HG02798 (cell line): ENCODE results near the gene TRIP13.
"Not testable (repeated sequence)": the region's sequence is repeated elsewhere in the genome, so short reads cannot be mapped to it uniquely, and the experiment has no call there.

Experiments used
- ATAC-seq: cut with Tn5 transposase; IDR thresholded peaks from one replicate; pipeline ENCODE4 v1.9.1; 2021; ENCODE audit warnings: mild to moderate bottlenecking; ENCODE audit not compliant: unreplicated experiment, poor library complexity

Gene TRIP13

DNA sequence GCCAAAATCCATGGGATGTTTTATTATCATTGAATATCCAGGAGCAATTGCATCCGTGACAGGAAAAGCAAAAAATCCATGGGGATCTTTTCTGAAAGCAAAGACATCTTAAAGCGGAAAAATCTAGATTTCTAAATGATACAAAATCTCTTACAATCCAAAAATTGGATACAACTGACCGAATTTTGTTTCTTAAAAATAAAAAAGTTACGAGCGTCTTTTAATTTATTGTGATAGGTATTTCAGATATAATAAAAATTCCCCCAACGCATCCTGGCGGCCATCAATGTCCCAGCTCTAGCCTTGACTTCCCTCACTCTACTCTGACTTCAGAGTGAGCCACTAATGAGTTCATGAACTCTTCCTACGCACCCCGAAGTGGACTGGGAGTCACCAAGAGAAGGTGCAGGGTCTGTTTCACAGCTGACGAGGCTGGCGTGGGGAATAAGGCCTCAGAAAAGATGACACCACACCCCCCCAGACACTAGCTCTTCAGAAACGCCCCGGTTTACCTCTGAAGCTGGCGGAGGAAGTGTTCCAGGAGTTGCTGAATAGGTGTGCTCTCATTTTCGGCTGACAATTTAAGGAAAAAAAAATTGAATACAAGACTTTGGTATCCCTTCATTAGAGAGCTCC lies 3.5 kb upstream of the TRIP13 start:
- no peak for ATAC-seq

DNA sequence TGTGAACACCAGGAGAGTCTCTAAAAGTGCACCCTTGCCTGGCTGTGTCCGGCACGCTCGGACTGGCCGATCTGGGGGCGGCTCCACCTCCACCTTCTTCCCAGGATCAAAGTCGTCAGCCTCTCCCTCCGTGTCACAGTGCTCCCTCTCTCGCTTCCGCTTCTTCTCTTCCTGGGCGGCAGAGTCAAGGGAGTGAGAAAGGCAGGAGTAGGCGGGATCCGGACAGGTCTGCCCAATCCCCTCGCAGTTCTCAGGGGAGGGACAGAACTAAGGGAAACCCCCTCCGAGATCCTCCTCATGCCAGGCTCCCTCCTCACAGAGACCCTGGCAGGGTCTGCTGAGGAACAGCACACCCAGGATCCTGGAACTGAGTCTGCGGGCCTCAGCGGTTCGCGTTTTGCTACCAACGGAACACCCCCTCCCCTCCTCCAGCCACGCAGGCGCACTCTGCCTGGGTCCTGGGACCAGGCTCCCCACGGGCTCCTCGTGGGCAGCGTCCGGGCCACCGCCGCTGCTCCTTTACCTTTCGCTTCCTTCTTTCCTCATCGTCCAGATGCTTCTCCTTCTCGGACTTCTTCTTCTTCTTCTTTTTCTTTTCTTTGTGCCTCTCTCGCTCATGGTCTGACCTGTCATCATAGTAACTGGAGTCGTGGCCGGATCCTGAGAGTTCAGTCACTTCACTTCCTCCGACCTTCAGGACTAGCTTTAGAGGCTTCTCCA lies 1.4 kb upstream of the TRIP13 start:
- ATAC-seq = no peak

DNA sequence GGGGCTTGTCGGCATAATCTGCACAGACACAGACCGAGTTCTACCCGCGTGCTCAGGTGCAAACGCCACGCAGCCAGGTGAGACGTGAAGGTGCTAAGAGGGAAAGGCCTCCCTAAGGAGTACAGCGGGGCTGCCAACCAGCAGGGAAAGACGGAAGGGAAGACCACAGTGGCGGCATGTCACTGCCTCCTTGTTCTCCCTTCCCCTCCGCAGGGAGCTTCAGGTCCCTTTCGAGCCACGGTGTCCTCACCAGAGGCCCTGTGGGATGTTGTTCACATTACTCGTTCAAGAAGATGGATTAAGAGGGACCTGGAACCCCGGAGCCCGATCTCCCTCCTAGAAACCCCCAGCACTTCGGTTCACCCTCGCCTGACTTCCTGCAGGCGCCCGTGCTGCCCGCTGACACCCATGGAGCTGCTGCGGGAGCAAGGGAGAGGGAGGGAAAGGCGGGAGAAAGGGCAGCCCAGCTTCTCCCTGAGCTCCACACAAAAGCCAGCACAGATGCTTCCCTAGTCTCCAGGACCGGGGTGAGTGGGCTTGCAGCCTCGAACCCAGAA lies 769 bp upstream of the TRIP13 start:
- no peak for ATAC-seq

DNA sequence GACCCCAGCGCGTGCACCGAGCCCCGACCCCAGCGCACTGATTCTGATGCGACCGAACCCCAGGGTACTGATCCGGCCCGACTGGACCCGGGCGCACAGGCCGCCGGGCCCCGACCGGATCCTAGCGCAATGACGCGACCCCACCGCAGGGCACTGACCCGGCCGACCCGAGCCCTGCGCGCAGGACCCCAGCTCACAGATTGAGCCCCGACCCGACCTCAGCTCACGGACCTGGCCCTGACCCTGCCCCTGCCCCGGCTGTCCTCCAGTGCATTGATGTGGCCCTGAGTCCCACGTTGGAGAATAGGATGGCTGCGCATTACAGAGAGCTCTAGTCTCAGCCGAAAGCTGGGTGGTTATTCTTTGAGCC lies 438 bp downstream of the TRIP13 start:
- peak; percentile 4 for ATAC-seq

DNA sequence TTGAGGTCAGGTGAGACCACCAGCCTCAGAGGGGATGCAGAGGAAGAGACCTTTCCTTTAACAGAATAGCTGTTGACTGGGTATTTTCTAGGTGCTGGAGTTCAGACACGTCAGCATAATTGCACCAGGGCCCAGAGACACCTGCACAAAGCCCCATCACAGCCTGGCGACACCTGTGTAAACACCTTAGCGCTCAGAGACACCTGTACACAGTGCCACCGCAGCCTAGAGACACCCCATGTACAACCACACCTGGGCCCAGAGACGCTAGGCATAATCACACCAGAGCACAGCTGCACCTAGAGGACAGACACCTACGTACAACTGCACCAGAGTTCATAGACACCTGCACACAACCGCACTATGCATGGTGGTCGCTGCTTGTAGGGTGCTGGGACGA lies 1.0 kb downstream of the TRIP13 start:
- no peak for ATAC-seq

DNA sequence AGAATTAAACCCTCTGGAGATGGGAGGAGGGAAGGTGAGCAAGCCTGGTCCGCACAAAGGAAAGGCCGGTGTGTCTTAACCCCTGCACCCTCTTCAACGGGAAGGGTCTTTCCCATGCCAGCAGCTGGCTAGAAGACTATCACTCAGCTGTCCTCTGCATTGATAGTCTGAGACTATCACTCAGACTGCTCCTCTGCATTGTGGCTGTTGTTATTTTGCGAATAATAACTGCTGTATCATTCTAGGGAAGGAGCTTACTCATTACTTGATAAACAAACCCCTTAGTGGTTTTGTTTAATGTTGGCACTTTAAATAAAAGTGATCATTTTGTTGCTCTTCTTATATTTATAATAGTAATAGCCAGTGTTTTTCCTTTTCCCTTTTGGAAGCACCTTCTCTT lies 8.1 kb downstream of the TRIP13 start:
- ATAC-seq = no peak

DNA sequence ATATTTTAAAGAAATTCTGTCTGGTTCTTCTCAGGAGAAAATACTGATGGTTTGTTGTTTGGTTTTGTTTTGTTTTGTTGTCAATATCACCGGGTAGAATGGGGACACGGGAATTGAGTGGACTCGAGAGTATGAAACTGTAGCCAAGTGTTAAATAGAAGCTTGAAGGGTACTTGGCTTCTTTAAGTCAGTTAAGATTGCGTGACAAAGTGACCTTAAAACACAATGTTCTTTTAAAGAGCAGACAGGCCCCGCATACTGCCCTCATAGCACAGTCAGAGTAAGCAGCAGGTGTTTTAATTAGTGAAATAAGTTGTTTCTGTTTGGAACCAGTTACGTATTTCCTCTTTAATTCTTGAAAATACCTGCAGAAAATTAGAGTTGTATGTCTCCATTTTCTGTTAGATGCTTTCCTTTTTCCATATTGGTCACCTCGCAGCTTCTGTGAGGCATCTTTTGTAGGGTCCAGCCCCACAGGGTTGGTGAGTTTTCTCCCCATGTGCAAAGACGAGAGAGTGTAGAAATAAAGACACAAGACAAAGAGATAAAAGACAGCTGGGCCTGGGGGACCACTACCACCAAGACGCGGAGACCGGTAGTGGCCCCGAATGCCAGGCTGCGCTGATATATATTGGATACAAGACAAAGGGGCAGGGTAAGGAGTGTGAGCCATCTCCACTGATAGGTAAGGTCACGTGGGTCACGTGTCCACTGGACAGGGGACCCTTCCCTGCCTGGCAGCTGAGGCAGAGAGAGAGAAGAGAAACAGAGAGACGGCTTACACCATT lies 9.6 kb downstream of the TRIP13 start:
- no peak for ATAC-seq

DNA sequence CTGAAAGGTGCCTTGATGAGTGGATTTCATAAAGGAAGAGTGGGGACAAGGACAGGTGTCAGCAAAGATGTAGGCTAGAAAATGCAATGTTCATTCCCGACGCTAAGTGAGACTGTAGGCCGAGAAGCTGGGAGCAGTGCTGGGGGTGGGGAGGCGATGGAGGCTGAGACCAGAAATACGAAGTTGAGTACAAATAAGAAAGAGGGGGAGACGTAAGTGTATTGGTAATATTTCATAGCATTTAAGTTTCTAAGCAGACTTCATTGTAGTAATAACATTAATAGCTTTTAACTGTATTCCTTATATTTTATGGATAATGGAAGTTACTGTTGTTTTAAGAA lies 11.0 kb downstream of the TRIP13 start:
- ATAC-seq = no peak

DNA sequence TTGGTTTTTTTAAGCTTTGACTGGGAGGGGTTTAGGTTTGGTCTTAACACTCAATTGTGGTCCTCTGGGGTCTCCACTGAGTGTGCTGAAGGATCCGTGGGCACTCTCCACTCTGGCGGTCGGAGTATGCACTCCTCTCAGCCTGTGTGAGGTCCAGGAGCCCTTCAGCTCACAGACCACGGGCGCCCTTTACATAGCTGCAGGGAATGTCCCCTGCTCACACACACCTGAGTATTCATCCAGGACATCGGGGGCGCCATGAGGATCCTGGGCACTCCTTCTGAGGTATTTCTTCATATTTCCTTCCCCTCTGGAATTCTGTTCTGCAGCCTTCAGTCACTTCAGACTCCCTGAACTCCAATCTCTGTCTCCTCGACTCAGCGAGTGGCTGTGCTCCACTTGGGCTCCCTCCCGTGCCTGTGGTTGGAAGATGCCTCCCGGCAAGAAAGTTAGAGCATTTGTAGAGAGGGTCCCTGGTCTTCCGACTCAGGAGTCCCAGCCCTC lies 12.5 kb downstream of the TRIP13 start:
- no peak for ATAC-seq

DNA sequence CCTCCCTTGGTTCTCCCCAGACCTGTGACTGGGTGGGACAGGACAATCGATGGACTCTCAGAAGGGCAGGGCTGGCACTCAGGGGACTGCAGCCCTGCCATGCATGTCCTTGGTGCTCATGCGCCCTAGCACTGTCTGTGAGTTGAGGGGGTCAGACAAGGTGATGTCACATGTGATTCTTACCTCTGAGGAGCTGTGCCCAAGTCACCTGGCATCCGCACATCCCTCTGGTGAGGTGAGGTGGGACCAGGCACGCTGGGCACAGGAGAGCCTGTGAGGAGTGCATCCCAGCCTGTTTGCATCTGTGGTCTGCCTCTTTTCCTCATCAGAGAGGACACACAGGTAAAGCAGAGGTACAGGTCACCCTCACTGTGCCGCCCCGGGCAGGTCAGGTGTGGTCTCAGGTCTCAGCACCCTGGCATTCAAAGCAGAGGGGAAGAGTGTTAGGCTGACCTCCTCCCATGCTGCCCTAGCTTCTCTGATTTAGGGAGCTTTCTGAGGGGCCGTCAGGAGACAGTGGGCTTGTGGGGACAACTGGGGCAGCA lies 14.8 kb downstream of the TRIP13 start:
- no peak for ATAC-seq

DNA sequence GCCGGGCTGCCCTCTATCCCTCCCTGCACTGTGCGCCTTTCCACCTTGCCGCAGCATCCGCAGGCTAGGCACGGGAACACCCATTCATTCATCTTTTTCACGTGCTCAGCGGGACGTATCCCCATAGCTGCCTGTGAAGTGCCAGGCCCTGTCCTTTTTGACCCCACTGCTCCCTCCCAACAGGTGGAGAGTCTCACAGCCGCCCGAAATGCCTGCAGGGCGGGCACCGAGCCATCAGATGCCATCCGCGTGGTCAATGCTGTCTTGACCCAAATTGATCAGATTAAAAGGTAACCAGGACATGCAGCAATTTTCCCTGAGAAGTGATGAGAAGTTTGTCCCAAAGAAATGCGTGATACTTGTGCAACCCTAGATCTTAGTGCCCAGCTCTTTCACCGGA lies 15.5 kb downstream of the TRIP13 start:
- ATAC-seq = no peak

DNA sequence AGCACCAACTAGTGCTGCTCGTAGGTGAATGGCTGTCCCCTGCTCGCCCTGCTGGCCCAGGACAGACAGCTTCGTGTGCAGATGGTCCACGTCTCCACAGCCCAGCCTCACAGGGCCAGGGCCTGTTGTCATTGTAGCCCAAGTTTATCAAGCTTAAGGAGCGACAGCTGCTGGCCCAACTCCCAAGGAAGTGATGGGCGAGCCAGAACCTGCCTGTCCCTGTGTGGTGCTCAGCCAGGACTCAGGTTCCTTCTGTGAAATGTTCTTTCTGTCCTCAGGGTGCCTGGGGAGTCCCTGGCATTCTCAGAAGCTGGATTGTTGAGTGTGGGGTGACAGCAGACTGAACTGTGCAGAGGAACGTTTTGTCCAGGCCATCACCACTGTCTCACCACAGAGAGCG lies 16.4 kb downstream of the TRIP13 start:
- ATAC-seq = no peak

DNA sequence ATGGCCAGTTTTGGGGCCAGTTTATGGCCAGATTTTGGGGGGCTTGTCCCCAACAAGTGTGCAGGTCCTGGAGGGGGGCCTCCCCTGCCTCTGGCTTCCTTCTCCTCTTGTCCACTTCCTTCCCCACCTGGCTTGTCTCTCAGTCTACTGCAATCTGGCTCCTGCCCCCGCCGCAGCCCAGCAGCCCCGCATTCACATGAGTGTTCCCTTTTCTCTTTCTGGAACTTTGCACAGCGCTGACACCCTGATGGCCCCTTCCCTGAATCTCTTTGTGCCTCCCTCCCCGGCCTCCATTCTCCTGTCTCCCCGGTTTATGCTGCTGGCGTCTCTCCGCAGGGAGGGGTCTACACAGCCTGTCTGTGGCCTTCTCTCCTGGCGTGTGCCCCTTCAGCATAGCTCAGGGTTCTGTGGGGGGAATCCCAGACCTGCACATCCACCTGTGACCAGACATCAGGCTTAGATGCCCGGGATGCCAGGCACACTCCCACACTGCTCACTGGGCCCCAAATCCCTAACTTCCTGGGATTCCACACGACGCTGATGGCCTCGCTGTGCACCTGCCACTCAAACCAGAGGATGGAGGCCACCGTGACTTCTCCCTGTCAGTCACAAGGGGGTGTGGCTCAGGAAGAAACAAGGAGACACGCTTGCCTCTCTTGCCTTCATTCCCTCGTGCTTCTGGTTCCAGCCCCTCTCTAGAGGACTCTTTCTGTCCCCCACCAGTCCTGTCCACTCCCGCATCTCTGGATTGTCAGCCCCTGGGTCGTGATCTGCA lies 17.5 kb downstream of the TRIP13 start:
- ATAC-seq = no peak

DNA sequence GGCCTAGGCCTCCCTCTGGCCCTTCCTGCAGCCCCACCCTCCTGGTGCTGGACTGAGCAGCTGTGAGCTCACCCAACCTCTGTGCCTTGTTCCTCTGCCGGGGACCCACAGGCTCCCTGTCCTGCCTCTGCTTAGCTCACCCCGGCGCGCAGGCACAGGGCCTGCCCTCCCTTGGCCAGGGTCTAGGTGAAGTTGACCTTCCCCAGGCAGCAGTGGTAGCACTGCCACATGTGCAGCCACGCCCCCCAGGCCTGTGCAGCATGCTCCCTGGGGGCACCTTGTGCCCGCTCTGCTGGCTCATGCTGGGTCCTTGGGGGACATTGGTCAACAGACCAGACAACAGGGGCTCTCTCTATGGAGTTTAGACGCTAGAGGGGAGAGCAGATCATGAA lies 18.1 kb downstream of the TRIP13 start:
- ATAC-seq = no peak

DNA sequence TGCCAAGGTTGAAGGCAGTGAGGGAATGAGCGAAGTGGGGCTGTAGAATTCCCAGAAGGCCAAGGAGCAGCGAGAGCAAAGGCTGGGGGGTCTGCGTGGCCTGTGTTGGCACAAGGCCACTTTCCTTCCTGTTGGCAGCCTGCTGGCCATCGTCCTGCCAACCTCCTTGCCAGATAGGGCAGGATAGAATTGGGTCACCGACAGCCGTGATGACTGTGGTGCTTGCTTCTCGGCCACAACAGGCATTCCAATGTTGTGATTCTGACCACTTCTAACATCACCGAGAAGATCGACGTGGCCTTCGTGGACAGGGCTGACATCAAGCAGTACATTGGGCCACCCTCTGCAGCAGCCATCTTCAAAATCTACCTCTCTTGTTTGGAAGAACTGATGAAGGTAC lies 18.9 kb downstream of the TRIP13 start:
- no peak for ATAC-seq

DNA sequence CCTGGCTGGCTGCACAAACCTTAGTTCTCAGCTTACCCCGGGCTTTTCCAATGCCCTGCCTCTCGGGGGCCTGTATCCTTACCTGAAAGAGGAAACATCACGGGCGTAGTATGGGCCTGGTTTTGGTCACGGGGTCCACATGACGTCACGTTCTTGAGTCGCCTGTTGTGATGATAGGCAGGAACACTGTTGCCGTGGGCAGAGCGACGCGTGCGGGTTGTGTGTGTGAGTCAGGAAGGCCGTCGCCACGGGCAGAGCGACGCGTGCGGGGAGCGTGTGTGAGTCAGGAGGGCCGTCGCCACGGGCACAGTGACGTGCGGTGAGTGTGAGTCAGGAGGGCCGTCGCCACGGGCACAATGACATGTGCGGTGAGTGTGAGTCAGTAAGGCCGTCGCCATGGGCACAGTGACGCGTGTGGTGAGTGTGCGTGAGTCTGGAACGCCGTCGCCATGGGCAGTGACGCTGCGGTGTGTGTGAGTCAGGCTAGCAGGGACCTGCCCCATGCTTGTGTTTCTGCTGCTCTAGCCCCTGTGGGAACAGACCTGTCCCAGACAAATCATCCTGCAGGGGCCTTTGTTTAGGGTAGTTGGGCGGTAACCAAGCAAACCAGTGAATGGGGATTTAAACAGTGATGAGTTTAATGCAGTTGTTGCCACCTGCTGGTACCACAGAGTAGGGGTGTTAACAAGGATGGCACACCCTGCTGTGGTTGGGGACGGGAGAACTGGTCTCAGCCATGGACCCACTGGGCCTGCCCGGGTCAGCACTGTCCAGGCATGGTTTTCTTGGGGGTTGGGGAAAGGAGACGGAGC lies 19.8 kb downstream of the TRIP13 start:
- ATAC-seq = peak; percentile 62

DNA sequence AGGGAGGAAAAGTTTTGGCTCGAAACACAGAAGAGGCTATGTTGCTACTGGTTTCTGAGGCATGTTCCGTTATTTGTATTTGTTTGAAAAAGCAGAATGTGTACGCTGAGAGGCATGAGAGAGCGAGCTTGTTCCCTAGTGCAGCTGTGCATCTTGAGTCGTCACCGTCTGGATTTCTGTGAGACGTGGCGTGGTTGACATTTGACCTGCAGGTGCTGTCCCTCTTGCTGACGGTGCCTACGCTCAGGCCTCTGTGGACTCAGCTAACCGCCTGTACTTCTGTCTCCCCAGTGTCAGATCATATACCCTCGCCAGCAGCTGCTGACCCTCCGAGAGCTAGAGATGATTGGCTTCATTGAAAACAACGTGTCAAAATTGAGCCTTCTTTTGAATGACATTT lies 21.5 kb downstream of the TRIP13 start:
- no peak for ATAC-seq

DNA sequence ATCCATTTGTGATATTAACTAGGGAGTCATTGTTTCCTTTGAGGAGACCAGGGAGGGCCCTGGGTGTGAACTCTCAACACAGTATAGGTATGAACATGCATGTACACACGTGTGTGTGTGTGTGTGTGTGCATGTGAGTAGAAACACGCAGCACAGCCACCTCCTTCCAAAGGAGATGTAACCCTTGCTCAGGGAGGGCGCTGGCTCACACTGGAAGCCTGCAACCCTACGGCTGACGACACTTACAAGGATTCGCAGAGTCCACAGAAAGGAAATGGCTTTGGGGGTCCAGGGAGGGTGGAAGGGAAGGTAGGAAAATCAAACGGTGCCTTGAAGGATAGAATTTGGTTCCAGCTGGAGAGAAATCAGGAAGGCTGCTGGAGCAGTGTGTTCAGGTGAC lies 21.9 kb downstream of the TRIP13 start:
- ATAC-seq = no peak

DNA sequence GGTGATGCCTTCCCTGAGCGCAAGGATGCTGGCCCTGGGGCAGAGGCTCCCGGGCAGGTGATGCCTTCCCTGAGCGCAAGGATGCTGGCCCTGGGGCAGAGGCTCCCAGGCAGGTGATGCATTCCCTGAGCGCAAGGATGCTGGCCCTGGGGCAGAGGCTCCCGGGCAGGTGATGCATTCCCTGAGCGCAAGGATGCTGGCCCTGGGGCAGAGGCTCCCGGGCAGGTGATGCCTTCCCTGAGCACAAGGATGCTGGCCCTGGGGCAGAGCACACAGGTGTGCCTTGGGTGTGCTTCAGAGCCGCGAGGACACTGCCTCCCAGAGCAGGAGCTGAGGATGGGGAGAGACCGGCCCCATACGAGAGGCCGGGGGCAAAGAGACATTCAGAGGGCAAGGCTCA lies 22.7 kb downstream of the TRIP13 start:
- ATAC-seq = not testable (repeated sequence)
